Keratinocyte (primary cell): ENCODE measurements around the gene FILIP1.

Source experiments
- EZH2 ChIP-seq: IDR thresholded peaks from one replicate; pipeline ENCODE4 v1.6.1; 2012; ENCODE audit warnings: inconsistent platforms, mild to moderate bottlenecking, low read length, moderate library complexity
- TF ChIP-seq, protein P1 (sequence below), 3 experiments: IDR thresholded peaks in 1 of 3; conservative IDR thresholded peaks in 1 of 3; optimal IDR thresholded peaks in 1 of 3; 2 replicates in 2 of 3; 3 replicates in 1 of 3; pipeline versions ENCODE3 to v1.5.1; 2011; ENCODE audit warnings: low read length in 3 of 3, mild to moderate bottlenecking in 3 of 3, moderate library complexity in 2 of 3, control low read depth in 1 of 3, inconsistent platforms in 1 of 3; ENCODE audit not compliant: insufficient read depth in 2 of 3; ENCODE audit errors: extremely low read depth in 1 of 3

DNA sequence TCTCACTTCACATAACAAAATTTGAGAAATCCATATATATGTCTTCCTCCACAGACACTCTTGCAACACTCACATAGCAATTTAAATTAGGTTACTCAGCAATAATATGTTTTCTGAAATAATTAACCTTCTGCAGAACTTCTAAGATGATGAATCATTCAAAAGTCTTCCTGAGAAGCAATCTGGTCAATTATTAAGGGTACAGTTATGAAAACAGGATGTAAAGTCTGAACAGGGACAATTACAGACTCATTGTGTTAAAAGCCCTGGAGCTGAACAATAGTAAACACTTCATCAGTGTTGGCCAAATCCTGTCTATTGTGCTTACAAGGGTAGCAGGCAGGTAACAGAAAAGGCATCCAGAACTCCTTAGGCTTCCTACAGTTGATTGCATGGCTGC lies 75.4 kb downstream of the FILIP1 start:
- TF ChIP-seq, protein P1, sequence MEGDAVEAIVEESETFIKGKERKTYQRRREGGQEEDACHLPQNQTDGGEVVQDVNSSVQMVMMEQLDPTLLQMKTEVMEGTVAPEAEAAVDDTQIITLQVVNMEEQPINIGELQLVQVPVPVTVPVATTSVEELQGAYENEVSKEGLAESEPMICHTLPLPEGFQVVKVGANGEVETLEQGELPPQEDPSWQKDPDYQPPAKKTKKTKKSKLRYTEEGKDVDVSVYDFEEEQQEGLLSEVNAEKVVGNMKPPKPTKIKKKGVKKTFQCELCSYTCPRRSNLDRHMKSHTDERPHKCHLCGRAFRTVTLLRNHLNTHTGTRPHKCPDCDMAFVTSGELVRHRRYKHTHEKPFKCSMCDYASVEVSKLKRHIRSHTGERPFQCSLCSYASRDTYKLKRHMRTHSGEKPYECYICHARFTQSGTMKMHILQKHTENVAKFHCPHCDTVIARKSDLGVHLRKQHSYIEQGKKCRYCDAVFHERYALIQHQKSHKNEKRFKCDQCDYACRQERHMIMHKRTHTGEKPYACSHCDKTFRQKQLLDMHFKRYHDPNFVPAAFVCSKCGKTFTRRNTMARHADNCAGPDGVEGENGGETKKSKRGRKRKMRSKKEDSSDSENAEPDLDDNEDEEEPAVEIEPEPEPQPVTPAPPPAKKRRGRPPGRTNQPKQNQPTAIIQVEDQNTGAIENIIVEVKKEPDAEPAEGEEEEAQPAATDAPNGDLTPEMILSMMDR (optimal IDR thresholded peaks at IDR 0.05 in 1 of 3, IDR thresholded peaks at IDR 0.05 in 1 of 3, conservative IDR thresholded peaks at IDR 0.05 in 1 of 3; ENCODE audit: extremely low read depth in 1 of 3, insufficient read depth in 2 of 3, low read length in 3 of 3), result no peak
- no peak for TF ChIP-seq EZH2
